AG09309 (cell line): Measurements from ENCODE around the gene AGBL4.

Experiments used
- DNase-seq: peaks from one replicate; pipeline ENCODE4 v3.0.0-alpha.2; 2010; ENCODE audit warnings: low read depth
- H3K4me3 ChIP-seq: 2 replicates; pipeline ENCODE4 v1.5.1; 2011; ENCODE audit warnings: mild to moderate bottlenecking, low read depth, low read length, moderate library complexity; ENCODE audit not compliant: control insufficient read depth
- CTCF ChIP-seq: IDR thresholded peaks from 2 replicates; pipeline ENCODE4 v1.5.1; 2011; ENCODE audit warnings: mild to moderate bottlenecking, low read depth, low read length, inconsistent platforms; ENCODE audit not compliant: insufficient read depth, control insufficient read depth; ENCODE audit errors: missing control alignments

Gene AGBL4

DNA sequence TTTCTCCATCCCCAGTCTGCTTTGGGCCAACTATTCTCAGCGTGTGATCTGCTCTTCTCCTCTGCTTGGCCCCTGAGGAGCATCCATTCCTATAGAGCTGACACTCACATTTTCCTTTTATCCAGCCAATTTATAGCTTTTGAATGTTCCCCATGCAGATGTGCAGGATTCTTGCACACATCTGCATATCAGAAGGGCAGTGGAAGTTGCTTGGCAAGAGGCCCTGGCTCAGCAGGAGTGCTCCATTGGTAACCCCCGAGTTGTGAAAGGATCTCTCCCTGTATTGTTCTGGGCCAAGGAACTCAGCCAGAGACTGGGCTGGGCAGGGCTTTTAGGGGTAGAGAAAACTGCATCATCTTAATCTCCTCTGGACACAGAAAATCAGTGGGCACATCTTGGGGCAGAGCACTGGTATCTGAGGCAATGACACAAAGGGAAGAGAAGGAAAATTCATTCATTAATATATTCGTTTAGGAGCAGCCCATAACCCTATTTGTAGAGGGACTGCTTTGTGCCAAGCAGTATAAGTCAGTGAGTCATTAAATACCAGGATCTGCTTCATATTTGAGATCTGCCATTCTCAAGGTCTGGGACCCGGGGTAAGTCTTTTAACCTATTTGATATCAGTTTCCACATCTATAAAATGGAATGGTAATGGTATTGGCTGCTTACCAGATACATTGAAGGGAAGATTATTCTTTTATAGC, 1216.0 kb downstream of the AGBL4 start:
- DNase-seq = no peak

GRCh38 chr1:48803474-48803873, 1220.3 kb downstream of the AGBL4 start:
- no peak overlapping the region for H3K4me3 ChIP-seq
- no peak for DNase-seq
- TF ChIP-seq CTCF = no peak

More for the DNA sequence above, 1216.0 kb downstream of the AGBL4 start:
- TF ChIP-seq CTCF = no peak
- no peak overlapping the region for H3K4me3 ChIP-seq

DNA sequence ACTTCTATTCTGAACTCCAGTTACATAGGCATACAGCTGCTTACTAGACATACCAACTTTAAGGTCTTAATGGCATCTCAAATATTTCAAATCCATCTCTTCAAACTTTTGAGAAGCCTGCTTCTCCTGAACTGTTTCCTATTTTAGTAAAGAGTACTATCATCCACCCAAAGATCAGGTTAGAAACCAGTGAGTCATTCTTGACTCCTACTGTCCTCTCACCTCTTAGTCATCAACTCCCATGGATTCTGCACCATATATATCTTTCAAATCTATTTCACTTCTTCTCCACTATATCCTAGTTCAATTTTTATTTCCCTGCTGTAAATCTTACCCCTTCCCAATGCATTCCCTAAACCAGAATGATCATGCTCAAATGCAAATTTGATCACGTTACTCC, 1228.9 kb downstream of the AGBL4 start:
- no peak for TF ChIP-seq CTCF
- no peak overlapping the region for H3K4me3 ChIP-seq
- DNase-seq = no peak

DNA sequence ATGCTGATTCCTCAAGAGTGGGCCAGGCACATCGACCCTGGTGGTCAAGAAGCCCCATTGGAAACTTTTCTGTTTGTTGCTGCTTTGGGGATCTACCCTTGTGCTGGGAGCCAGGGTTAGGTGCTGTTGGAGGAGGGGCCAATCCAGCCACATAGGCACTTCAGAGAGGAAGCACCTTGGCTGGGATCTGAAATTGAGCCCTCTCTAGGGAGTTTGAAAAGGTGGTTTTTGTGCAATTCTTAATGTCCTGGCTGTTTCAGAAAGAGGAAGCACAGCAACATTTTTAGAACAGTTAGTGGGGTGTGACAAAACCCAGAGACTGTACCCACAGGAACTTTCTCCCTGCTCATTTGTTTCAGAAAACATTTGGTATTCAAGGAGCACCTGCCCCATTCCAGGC, 1229.9 kb downstream of the AGBL4 start:
- no peak overlapping the region for H3K4me3 ChIP-seq
- TF ChIP-seq CTCF = no peak
- DNase-seq = no peak

GRCh38 chr1:48792961-48793360, 1230.8 kb downstream of the AGBL4 start:
- TF ChIP-seq CTCF = no peak
- no peak for DNase-seq
- H3K4me3 ChIP-seq = no peak overlapping the region

- no peak overlapping the region for H3K4me3 ChIP-seq
- no peak for TF ChIP-seq CTCF
- DNase-seq = no peak
Measured at GRCh38 chr1:48790397-48790796, 1233.4 kb downstream of the AGBL4 start.
